DOHH2 (cell line): ENCODE results near the gene DLX4.

Experiments used
- H3F3A ChIP-seq: fragments of 200-600 bp; sonication (generic), shearing (Covaris generic); 2 replicates; pipeline ENCODE4 v1.6.0; 2016; ENCODE audit warnings: antibody characterized with exemption, mild to moderate bottlenecking; ENCODE audit not compliant: control insufficient read depth, insufficient read depth
- H3K27ac ChIP-seq: fragments of 200-600 bp; sonication (generic); 2 replicates; pipeline ENCODE4 v1.5.1; 2014; ENCODE audit warnings: low read depth, mild to moderate bottlenecking, low read length, moderate library complexity
- H3K27me3 ChIP-seq: fragments of 200-600 bp; sonication (generic); 2 replicates; pipeline ENCODE4 v1.6.1; 2014; ENCODE audit warnings: mild to moderate bottlenecking, low read length, mixed read lengths; ENCODE audit not compliant: control insufficient read depth
- H3K36me3 ChIP-seq: fragments of 200-600 bp; sonication (generic); 2 replicates; pipeline ENCODE4 v1.6.1; 2014; ENCODE audit warnings: mild to moderate bottlenecking, low read length, moderate library complexity, mixed read lengths; ENCODE audit not compliant: control insufficient read depth
- H3K4me1 ChIP-seq: fragments of 200-600 bp; sonication (generic); 2 replicates; pipeline ENCODE4 v1.6.1; 2014; ENCODE audit warnings: mild to moderate bottlenecking, low read length, mixed read lengths; ENCODE audit not compliant: control insufficient read depth
- H3K4me2 ChIP-seq: fragments of 200-600 bp; sonication (generic); 2 replicates; pipeline ENCODE4 v1.6.0; 2014; ENCODE audit warnings: mild to moderate bottlenecking, low read length, moderate library complexity
- H3K4me3 ChIP-seq: fragments of 200-600 bp; sonication (generic); 2 replicates; pipeline ENCODE4 v1.5.1; 2014; ENCODE audit warnings: mild to moderate bottlenecking, low read length, mixed read lengths
- H3K79me2 ChIP-seq: fragments of 200-600 bp; sonication (generic); 2 replicates; pipeline ENCODE4 v1.6.1; 2014; ENCODE audit warnings: mild to moderate bottlenecking, low read length, mixed read lengths; ENCODE audit not compliant: control insufficient read depth
- H3K9me2 ChIP-seq: fragments of 200-600 bp; sonication (generic); replicated peaks from 2 replicates; pipeline ENCODE4 v1.6.1; 2014; ENCODE audit warnings: mild to moderate bottlenecking, low read length, mixed read lengths; ENCODE audit not compliant: control insufficient read depth
- H3K9me3 ChIP-seq: fragments of 200-600 bp; sonication (generic); 2 replicates; pipeline ENCODE4 v1.6.1; 2014; ENCODE audit warnings: antibody characterized with exemption, low read length, mixed read lengths; ENCODE audit not compliant: control insufficient read depth, insufficient read depth
- H4K20me1 ChIP-seq: fragments of 200-600 bp; sonication (generic); 2 replicates; pipeline ENCODE4 v1.6.0; 2014; ENCODE audit warnings: low read depth, mild to moderate bottlenecking, antibody characterized with exemption, low read length, moderate library complexity; ENCODE audit not compliant: control insufficient read depth, insufficient read depth
- EZH2phosphoT487 ChIP-seq: fragments of 200-600 bp; sonication (generic); IDR thresholded peaks from 2 replicates; pipeline ENCODE4 v1.6.1; 2017; ENCODE audit warnings: borderline replicate concordance, mild to moderate bottlenecking, antibody characterized with exemption, low read length, moderate library complexity, mixed read lengths
- TF ChIP-seq, protein P1 (sequence below): fragments of 200-600 bp; sonication (generic); IDR thresholded peaks from one replicate; pipeline ENCODE4 v1.5.1; 2014; ENCODE audit warnings: antibody characterized with exemption, mild to moderate bottlenecking, low read depth, low read length; ENCODE audit not compliant: poor library complexity, severe bottlenecking

The DLX4 gene

DNA sequence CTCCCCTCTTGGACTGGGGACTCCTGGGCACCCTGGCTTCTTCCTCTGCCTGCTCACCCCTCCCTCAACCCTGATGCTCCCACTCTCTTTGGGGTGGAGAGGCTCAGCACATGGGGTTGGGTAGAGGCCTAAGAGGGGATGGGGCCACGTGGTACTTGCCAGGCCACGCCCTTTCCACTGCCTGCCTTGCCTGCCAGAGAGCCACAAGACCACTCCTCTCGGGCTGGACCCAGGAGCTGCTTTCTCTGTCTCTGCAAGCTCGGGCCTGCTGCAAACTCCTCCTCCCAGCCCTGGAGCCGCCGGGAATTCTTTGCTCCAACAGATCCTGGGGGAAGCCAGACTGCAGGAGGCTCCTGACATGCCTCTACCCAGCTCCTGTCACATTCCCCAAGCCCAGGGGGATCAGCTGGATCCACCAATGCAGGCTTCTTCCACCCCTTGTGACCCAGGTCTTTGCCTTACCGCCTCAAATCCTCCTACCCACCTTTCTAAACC is 11.8 kb downstream of the DLX4 start:
- no peak for TF ChIP-seq EZH2phosphoT487
- TF ChIP-seq, protein P1, sequence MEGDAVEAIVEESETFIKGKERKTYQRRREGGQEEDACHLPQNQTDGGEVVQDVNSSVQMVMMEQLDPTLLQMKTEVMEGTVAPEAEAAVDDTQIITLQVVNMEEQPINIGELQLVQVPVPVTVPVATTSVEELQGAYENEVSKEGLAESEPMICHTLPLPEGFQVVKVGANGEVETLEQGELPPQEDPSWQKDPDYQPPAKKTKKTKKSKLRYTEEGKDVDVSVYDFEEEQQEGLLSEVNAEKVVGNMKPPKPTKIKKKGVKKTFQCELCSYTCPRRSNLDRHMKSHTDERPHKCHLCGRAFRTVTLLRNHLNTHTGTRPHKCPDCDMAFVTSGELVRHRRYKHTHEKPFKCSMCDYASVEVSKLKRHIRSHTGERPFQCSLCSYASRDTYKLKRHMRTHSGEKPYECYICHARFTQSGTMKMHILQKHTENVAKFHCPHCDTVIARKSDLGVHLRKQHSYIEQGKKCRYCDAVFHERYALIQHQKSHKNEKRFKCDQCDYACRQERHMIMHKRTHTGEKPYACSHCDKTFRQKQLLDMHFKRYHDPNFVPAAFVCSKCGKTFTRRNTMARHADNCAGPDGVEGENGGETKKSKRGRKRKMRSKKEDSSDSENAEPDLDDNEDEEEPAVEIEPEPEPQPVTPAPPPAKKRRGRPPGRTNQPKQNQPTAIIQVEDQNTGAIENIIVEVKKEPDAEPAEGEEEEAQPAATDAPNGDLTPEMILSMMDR = no peak
- H3K9me3 ChIP-seq = no peaks in the 10 kb centered on the region
- H3K4me2 ChIP-seq = no peak overlapping the region
- no peak overlapping the region for H3K4me3 ChIP-seq
- H3K36me3 ChIP-seq = no peaks in the 10 kb centered on the region
- H3K79me2 ChIP-seq = no peaks in the 10 kb centered on the region
- no peak overlapping the region for H3K27ac ChIP-seq
- no peaks in the 10 kb centered on the region for H3K9me2 ChIP-seq
- no peaks in the 10 kb centered on the region for H3K4me1 ChIP-seq
- H4K20me1 ChIP-seq = no peaks in the 10 kb centered on the region
- no peaks in the 10 kb centered on the region for H3F3A ChIP-seq
- peaks cover 14% of the 10 kb centered on the region for H3K27me3 ChIP-seq

DNA sequence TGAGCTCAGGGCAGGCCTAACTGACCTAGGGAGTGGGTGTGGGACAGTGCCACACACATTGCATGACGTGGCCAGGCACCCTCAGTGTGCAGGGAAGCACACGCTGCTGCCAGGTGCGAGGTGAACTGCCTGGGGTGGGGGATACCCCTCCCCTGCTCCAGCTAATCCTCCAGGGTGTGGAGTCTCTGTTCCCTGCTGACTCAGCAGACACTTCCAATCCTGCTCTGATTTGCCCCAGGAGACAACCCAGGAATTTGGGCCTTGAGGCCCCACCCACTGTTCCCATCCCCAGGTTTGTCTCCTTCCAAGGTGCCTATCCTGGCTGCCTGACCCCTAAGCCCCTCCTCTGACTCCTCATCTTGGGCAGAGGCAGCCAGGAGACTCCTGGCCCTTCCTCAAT is 15.3 kb downstream of the DLX4 start:
- Histone ChIP-seq H3K4me3 (no peak overlapping the region), H3K9me3 (no peaks in the 10 kb centered on the region), H3K4me1 (no peaks in the 10 kb centered on the region), H3K4me2 (no peak overlapping the region), H3F3A (no peaks in the 10 kb centered on the region), H3K27me3 (peaks cover 6% of the 10 kb centered on the region), H3K9me2 (no peaks in the 10 kb centered on the region), H3K27ac (no peak overlapping the region), H3K36me3 (no peaks in the 10 kb centered on the region), H4K20me1 (no peaks in the 10 kb centered on the region), H3K79me2 (no peaks in the 10 kb centered on the region)
- TF ChIP-seq, protein P1 = no peak
- no peak for TF ChIP-seq EZH2phosphoT487

GRCh38 chr17:49984776-49985175 is 15.8 kb downstream of the DLX4 start:
- Histone ChIP-seq H3K9me2 (no peaks in the 10 kb centered on the region), H3K4me3 (no peak overlapping the region), H3K27me3 (peaks cover 5% of the 10 kb centered on the region), H3K27ac (no peak overlapping the region), H3K36me3 (no peaks in the 10 kb centered on the region), H4K20me1 (no peaks in the 10 kb centered on the region), H3K4me2 (no peak overlapping the region), H3K9me3 (no peaks in the 10 kb centered on the region), H3K4me1 (no peaks in the 10 kb centered on the region), H3K79me2 (no peaks in the 10 kb centered on the region), H3F3A (no peaks in the 10 kb centered on the region)
- TF ChIP-seq, protein P1 = no peak
- no peak for TF ChIP-seq EZH2phosphoT487
